ENCODE results near the gene ZP1.

ZP1 gene

DNA sequence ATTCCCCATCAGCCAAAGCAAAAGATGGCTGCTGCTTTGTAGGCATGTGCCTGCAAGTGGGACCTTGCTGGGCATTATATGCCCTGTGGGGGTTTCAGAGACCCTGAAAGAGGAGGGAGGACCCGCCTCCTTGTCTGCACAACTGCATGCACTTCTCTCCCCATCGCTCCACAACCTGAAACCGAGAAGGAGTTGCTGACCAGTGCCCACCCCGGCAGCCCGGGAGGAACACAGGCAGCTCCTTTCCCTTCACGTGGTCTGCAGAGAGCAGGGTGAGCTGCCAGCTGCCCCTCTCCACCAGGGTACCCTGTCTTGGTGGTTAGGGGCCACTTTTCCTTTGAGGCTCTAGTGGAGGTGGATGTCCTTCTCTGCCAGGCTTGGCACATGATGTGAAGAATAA, 55.6 kb downstream of the ZP1 start:
- no peak for DNase-seq (ENCODE audit: extremely low read depth in 1 of 2, low read depth in 1 of 2)

DNA sequence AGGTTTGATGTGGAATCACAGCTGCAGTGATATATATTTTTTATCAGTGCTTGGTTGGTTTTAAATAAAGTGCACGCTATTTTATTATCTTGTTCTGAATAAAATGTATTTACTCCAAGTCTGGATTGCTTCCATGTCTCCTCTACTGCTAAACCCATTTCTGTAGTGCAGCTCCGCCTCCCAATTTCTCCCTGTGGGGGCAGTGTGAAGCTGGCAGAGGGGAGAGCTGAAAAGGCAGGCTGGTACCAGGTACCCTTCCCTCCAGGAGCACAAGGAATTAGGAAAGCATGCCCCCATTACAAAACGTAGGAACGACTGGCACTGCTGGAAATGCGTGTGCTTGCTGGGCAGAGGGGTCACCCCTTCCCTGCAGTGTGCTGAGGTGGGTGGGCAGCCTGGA, 56.0 kb downstream of the ZP1 start:
- DNase-seq (ENCODE audit: extremely low read depth in 1 of 2, low read depth in 1 of 2) = no peak

DNA sequence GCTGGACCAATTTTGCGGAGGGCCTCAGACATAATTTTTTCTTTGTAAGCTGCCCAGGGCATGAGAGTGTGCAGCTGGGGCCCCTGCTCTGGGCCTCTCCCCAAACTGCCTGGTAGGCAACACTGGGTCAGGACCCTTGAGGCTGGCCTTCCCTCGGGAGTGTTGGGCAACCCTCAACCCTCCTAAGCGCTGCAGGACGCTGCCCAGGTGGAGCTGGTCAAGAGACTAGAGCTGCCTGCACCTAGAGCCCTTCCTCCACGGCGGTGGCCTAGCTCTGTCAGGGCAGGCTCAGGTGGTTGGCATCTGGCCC, 56.4 kb downstream of the ZP1 start:
- DNase-seq (ENCODE audit: extremely low read depth in 1 of 2, low read depth in 1 of 2) = no peak

DNA sequence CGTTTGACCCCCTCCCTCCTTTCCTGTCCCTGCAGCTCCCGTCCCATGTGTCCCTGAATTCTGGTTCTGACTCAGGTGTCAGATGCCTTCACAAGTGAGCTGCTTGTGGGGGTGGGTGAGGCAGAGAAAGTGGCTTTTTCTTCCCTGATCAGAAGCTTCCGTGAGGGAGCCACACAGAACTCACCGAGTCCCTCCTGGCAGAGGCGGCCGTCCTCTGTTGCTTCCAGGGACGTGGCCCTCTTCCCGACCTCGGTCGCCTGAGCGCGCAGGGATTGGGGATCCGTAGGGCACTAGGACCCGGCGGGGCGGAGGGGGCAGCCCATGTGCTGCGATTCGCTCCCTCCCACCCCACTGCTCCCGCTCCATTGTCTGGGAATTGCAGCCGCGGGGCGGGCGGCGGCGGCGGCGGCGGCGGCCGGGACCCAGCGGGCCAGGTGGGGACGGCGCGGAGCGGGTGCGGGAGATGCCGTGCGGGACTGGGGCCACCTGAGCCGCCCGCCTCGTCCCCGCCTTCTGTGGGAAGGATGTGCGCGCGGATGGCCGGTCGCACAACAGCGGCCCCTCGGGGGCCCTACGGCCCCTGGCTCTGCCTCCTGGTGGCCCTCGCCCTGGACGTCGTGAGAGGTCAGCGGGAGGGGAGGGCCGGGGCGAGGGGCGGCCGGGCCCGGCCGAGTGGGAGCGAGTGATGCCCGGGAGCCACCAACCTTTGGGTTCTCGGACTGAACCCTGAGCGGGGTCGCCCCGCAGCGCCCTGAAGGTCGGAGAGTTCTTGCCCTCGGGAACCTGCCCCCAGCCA, 57.0 kb downstream of the ZP1 start, which contains the start of gene TMEM132A:
Gene TMEM132A, plus strand, starts transcription at position 351 of the 796 bp plus-strand sequence. Its CDS starts 174 bp downstream, at position 525.
- DNase-seq (ENCODE audit: extremely low read depth in 1 of 2, low read depth in 1 of 2) = no peak
